ENCODE results near the gene CBFB.
"Not testable (repeated sequence)": the region's sequence is repeated elsewhere in the genome, so short reads cannot be mapped to it uniquely, and the experiment has no call there.

CBFB gene

DNA sequence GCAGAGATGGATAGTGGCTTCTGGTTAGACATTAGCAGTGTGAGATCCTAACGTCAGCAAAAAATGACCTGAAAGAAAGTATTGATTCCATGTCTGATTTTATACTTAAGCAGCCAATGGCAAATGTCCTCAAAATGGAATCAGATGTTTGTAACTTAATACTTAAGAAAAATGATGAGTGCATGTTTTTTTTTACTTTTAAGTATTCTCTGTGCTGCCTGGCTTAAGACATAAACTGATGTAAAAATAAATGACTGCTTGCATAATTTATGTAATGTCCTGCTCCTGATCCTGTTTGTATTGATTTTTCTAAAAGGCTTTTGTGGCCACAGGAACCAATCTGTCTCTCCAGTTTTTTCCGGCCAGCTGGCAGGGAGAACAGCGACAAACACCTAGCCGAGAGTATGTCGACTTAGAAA lies 7.4 kb downstream of the CBFB start:
- Mint-ChIP-seq H3K9me3 (no peaks in the 10 kb centered on the region), H3K27ac (ENCODE audit: low read depth) (no peak overlapping the region), H3K27me3 (no peaks in the 10 kb centered on the region), H3K4me3 (no peak overlapping the region), H3K36me3 (ENCODE audit: insufficient read depth) (peaks cover 31% of the 10 kb centered on the region), H3K4me1 (peaks cover 53% of the 10 kb centered on the region)
- DNase-seq (ENCODE audit: low spot score in 2 of 2) (no peak), ATAC-seq (replicated peaks; ENCODE audit: extremely low read depth, poor library complexity, severe bottlenecking) (no peak)

DNA sequence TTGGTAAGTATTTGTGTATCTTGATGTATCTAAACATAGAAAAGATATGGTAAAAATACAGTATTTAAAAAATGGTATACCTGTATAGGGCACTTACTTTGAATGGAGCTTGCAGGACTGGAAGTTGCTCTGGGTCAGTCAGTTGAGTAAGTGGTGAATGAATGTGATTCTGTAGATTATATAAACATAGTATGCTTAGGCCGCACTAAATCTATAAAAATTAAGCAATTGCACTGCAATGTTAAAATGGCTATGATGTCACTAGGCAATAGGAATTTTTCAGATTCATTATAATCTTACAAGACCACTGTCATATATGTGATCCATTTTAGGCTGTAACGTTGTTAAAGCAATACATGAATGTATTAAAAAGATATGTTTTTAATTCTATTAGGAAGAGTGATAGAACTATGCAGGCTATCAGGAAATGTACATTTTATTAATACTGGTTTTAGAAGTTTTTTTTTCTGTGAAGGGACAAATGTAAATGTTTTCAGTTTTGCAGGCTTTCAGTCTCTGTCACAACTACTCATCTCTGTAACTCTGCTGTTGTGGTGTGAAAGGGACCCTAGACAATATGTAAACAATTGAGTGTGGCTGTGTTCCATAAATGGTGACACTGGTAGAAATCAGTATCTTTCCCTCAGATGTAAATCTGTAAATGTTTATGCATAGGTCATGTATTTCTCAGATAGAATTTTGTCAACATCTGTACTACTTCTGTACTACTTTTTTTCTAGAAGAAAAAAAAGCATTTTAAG lies 10.5 kb downstream of the CBFB start:
- ATAC-seq (replicated peaks; ENCODE audit: extremely low read depth, poor library complexity, severe bottlenecking), result no peak
- no peaks in the 10 kb centered on the region for H3K27me3 Mint-ChIP-seq
- H3K4me3 Mint-ChIP-seq, result no peak overlapping the region
- H3K36me3 Mint-ChIP-seq (ENCODE audit: insufficient read depth), result peaks cover 34% of the 10 kb centered on the region
- H3K9me3 Mint-ChIP-seq, result no peaks in the 10 kb centered on the region
- H3K4me1 Mint-ChIP-seq, result peaks cover 51% of the 10 kb centered on the region
- DNase-seq (ENCODE audit: low spot score in 2 of 2), result no peak
- H3K27ac Mint-ChIP-seq (ENCODE audit: low read depth), result no peak overlapping the region

DNA sequence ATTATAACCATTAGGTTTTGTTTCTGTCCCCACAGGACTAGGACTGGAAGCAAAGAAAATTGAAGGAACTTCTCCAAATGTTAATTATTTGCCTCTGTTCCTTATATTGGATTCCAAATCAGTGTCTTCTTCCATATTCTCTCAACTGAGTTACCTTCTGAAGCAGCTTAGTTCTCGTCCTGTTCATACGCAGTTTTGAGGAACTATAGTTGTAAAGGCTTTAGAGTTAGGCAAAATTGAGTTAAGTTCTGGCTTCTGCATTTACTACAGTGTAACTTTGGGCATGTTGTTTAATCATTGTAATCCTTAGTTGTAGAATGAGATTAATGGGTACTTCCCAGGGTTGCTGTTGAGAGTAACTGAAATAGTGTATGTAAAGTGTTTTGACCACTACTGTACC lies 11.2 kb downstream of the CBFB start:
- no peak overlapping the region for H3K4me3 Mint-ChIP-seq
- ATAC-seq (replicated peaks; ENCODE audit: extremely low read depth, poor library complexity, severe bottlenecking), result no peak
- H3K9me3 Mint-ChIP-seq, result no peaks in the 10 kb centered on the region
- H3K36me3 Mint-ChIP-seq (ENCODE audit: insufficient read depth), result peaks cover 33% of the 10 kb centered on the region
- peak overlapping the region; percentile 75 for H3K27ac Mint-ChIP-seq (ENCODE audit: low read depth)
- H3K4me1 Mint-ChIP-seq, result peaks cover 43% of the 10 kb centered on the region
- no peak for DNase-seq (ENCODE audit: low spot score in 2 of 2)
- H3K27me3 Mint-ChIP-seq, result no peaks in the 10 kb centered on the region

DNA sequence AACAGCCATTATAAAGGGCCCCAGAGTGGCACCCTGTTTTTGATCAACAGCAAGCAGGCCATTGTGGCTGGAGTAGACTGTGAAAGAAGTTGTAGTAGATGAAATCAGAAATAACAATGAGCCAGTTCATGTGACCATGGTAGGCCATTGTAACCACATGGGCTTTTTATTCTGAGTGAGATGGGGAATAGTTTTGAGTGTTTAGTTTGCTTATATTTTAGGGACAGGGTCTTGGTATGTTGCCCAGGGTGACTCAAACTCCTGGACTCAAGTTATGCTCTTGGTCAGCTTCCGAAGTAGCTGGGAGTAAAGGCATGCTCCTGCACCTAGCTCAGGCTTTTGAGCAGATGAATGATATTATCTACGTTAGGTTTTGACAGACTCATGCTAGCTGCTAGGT lies 12.0 kb downstream of the CBFB start:
- DNase-seq (ENCODE audit: low spot score in 2 of 2), result no peak
- peak overlapping the region; percentile 75 for H3K27ac Mint-ChIP-seq (ENCODE audit: low read depth)
- peaks cover 31% of the 10 kb centered on the region for H3K36me3 Mint-ChIP-seq (ENCODE audit: insufficient read depth)

DNA sequence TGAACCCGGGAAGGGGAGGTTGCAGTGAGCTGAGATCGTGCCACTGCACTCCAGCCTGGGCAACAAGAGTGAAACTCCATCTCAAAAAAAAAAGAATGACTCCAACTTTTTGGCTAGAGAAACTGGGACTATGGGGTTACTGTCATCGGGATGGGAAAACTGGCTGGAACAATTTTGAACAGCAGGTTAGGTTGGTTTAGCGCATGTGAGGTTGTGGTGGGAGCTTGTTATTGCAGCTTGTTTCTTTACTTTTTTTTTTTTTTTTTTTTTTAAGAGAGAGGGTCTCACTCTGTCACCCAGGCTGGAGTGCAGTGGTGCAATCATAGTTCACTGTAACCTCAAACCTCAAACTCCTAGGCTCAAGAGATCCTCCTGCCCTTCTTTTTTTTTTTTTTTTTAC lies 12.6 kb downstream of the CBFB start:
- not testable (repeated sequence) for H3K9me3 Mint-ChIP-seq; DNase-seq (ENCODE audit: low spot score in 2 of 2); H3K4me3 Mint-ChIP-seq; H3K27ac Mint-ChIP-seq (ENCODE audit: low read depth); ATAC-seq (replicated peaks; ENCODE audit: extremely low read depth, poor library complexity, severe bottlenecking); H3K27me3 Mint-ChIP-seq
- Mint-ChIP-seq H3K36me3 (ENCODE audit: insufficient read depth) (peaks cover 32% of the 10 kb centered on the region), H3K4me1 (peaks cover 35% of the 10 kb centered on the region)

More for the DNA sequence above, 12.0 kb downstream of the CBFB start:
- Mint-ChIP-seq H3K4me1 (peaks cover 37% of the 10 kb centered on the region), H3K4me3 (no peak overlapping the region), H3K27me3 (no peaks in the 10 kb centered on the region), H3K9me3 (no peaks in the 10 kb centered on the region)
- no peak for ATAC-seq (replicated peaks; ENCODE audit: extremely low read depth, poor library complexity, severe bottlenecking)

DNA sequence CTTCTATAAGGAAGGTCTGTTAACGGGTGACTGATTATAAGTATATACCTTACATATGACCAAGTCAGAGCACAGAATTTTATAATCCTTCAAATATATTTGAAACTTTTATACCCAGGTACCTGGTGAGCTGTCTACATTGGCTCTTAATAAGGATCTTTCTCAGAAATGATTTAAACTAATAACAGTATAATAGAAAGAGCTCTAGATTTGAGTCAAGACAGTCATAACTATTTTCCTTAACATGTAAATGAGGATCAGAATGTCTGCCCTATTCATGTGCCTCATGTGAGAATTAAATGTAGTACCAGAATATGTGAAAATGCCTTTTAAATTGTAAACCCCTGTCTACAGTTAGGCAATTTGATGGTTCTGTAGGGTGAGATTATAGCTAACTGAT lies 14.5 kb downstream of the CBFB start:
- DNase-seq (ENCODE audit: low spot score in 2 of 2), result no peak
- no peaks in the 10 kb centered on the region for H3K27me3 Mint-ChIP-seq
- H3K9me3 Mint-ChIP-seq, result no peaks in the 10 kb centered on the region
- ATAC-seq (replicated peaks; ENCODE audit: extremely low read depth, poor library complexity, severe bottlenecking), result no peak
- H3K36me3 Mint-ChIP-seq (ENCODE audit: insufficient read depth), result peaks cover 26% of the 10 kb centered on the region
- H3K4me1 Mint-ChIP-seq, result peaks cover 36% of the 10 kb centered on the region
- H3K4me3 Mint-ChIP-seq, result no peak overlapping the region
- no peak overlapping the region for H3K27ac Mint-ChIP-seq (ENCODE audit: low read depth)

DNA sequence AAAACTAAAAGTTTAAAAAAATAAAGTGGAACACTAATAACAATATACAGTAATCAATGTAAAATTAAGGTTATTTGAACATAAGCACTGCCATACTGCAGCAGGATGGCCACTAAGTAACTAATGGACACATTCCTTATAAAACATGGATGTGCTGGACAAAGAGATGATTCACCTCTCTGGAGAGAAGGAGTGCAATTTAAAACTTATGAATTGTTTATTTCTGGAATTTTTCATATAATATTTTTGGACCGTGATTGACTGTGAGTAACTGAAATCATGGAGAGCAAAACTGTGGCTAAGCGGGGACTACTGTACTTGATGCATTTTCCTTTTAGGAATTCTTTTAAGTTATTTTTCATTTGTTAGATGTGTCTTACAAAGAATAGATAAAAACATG lies 21.8 kb downstream of the CBFB start:
- Mint-ChIP-seq H3K36me3 (ENCODE audit: insufficient read depth) (peaks cover 19% of the 10 kb centered on the region), H3K27me3 (no peaks in the 10 kb centered on the region), H3K27ac (ENCODE audit: low read depth) (no peak overlapping the region), H3K4me1 (peaks cover 41% of the 10 kb centered on the region), H3K4me3 (no peak overlapping the region), H3K9me3 (no peaks in the 10 kb centered on the region)
- no peak for DNase-seq (ENCODE audit: low spot score in 2 of 2)
- ATAC-seq (replicated peaks; ENCODE audit: extremely low read depth, poor library complexity, severe bottlenecking), result no peak

DNA sequence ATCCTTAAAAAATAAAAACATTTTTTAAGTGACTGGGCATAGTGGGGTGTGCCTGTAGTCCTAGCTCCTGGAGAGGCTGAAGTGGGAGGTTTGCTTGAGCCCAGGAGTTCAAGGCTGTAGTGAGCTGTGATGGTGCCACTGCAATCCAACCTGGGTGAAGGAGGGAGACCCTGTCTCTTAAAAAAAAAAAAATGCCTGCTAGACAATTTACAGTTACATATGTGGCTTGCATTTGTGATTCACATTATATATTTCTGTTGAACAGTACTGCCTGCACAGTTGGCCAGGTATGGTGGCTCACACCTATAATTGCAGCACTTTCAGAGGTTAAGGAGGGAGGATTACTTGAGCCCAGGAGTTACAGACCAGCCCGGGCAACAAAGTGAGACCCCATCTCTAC lies 23.4 kb downstream of the CBFB start:
- ATAC-seq (replicated peaks; ENCODE audit: extremely low read depth, poor library complexity, severe bottlenecking) (peak; percentile 19), DNase-seq (ENCODE audit: low spot score in 2 of 2) (no peak)
- peaks cover 15% of the 10 kb centered on the region for H3K36me3 Mint-ChIP-seq (ENCODE audit: insufficient read depth)
- peaks cover 43% of the 10 kb centered on the region for H3K4me1 Mint-ChIP-seq
- H3K27me3 Mint-ChIP-seq, result no peaks in the 10 kb centered on the region
- peak overlapping the region; percentile 93 for H3K27ac Mint-ChIP-seq (ENCODE audit: low read depth)
- H3K9me3 Mint-ChIP-seq, result no peaks in the 10 kb centered on the region
- H3K4me3 Mint-ChIP-seq, result peak overlapping the region; percentile 80

DNA sequence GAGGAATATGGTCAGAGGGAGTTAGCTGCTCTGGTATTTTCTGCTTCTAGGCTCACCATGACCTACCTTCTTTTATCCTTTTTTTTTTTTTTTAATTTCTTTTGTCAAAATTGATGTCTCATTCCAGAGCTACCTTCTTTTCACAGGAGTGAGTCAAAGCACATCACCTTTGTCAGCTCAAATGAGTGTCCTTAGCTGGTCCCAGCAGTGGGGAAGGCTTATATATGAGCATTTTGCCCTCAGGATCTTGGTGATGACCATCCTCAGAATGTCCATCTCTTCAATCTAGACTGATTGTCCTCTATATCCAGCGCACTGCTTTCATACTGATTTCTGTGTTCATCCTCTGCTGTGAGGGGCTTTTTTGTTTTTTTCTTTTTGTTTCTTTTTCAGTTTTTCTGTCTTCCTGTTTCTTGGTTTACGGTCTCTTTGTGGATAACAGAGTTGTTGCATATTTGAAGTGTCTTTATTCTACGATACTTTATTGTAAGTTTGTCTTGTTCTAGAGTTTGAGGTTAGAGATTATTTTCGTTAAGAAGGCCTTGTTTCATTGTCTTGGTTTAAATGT lies 24.9 kb downstream of the CBFB start:
- DNase-seq (ENCODE audit: low spot score in 2 of 2), result no peak

DNA sequence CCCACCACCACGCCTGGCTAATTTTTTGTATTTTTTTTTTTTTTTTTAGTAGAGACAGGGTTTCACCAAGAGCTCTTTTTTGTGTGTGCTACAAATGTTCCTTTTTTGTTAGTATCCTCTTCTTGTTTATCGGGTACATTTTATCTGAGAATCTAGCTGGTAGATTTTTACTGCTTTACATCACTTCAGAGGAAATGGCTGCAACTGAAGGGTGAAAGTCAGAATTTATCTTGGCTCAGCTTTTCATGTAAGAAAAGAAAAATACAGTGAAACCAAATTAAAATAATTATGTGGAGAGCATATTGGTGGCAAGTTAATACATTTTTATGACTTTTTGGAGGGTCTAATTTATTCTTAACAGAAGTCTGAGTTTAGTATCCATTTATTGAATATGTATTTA lies 26.0 kb downstream of the CBFB start:
- ATAC-seq (replicated peaks; ENCODE audit: extremely low read depth, poor library complexity, severe bottlenecking) (no peak), DNase-seq (ENCODE audit: low spot score in 2 of 2) (no peak)
- Mint-ChIP-seq H3K4me3 (peak overlapping the region; percentile 80), H3K27me3 (no peaks in the 10 kb centered on the region), H3K9me3 (no peaks in the 10 kb centered on the region), H3K36me3 (ENCODE audit: insufficient read depth) (peaks cover 15% of the 10 kb centered on the region), H3K4me1 (peaks cover 48% of the 10 kb centered on the region), H3K27ac (ENCODE audit: low read depth) (peak overlapping the region; percentile 93)

More for the DNA sequence above, 24.9 kb downstream of the CBFB start:
- Mint-ChIP-seq H3K4me3 (peak overlapping the region; percentile 80), H3K36me3 (ENCODE audit: insufficient read depth) (peaks cover 14% of the 10 kb centered on the region), H3K27ac (ENCODE audit: low read depth) (peak overlapping the region; percentile 93), H3K4me1 (peaks cover 43% of the 10 kb centered on the region), H3K9me3 (no peaks in the 10 kb centered on the region), H3K27me3 (no peaks in the 10 kb centered on the region)
- peak; percentile 19 for ATAC-seq (replicated peaks; ENCODE audit: extremely low read depth, poor library complexity, severe bottlenecking)

DNA sequence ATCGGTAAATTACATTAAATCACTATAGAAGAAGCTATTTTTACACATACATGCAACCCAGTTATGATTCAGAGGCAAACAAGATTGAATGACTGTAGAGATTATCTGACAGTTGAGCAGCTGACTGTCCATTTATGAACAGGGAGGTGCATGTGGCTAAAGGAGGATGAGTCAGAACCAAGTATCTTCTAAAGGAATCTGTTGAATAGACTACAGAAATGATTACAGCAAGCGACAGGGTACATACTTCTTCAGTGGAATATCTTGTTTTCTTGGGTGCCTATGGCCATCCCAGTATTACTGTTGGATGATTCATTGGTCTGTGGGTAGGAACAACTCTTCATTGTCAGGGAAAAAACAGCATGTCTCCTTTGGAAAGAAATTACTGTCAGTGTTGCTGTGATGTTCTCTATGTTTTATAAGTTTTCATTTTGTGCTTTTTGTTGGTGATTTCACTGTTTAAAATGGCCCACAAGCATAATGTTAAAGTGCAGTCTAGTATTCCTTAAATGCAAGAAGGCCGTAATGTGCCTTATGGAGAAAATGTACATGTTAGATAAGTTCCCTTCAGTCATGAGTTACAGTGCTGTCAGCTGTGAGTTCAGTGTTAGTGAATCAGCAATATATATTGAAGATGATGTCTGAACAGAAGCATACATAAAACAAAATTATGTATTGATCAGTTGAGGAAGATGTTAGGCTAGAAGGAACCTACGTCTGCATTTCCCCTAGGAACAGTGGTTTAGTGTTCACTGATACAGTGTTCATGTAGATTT lies 27.0 kb downstream of the CBFB start:
- Mint-ChIP-seq H3K36me3 (ENCODE audit: insufficient read depth) (peaks cover 19% of the 10 kb centered on the region), H3K9me3 (no peaks in the 10 kb centered on the region)

DNA sequence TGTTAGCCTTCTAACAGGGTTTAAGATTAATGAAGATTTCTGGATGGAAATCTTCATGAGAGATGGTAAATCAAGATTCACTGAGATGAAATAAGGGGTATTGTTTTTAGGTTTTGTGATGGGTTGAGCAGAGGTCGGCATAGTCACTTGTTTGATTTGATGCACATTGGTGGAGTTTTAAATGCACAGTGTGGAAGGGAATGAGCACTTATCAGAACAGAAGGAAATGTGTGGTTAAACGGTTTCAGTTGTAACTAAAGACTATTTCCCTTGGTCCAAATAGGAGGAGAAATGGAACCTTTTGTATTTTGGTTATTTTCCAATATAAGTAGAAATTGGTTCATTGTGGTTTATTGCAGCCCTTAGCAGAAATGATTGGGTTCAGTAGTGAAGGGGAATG lies 34.1 kb downstream of the CBFB start:
- Mint-ChIP-seq H3K27ac (ENCODE audit: low read depth) (no peak overlapping the region), H3K4me1 (peaks cover 13% of the 10 kb centered on the region), H3K4me3 (no peak overlapping the region), H3K9me3 (no peaks in the 10 kb centered on the region), H3K27me3 (no peaks in the 10 kb centered on the region), H3K36me3 (ENCODE audit: insufficient read depth) (peaks cover 19% of the 10 kb centered on the region)
- DNase-seq (ENCODE audit: low spot score in 2 of 2) (no peak), ATAC-seq (replicated peaks; ENCODE audit: extremely low read depth, poor library complexity, severe bottlenecking) (no peak)

More for the DNA sequence above, 27.0 kb downstream of the CBFB start:
- Mint-ChIP-seq H3K27ac (ENCODE audit: low read depth) (peak overlapping the region; percentile 93), H3K27me3 (no peaks in the 10 kb centered on the region), H3K4me1 (peaks cover 49% of the 10 kb centered on the region), H3K4me3 (no peak overlapping the region)
- no peak for ATAC-seq (replicated peaks; ENCODE audit: extremely low read depth, poor library complexity, severe bottlenecking)
- DNase-seq (ENCODE audit: low spot score in 2 of 2), result no peak

Data from central memory CD8-positive, alpha-beta T cell (primary cell).